Fibroblast of the conjunctiva (primary cell): ENCODE results near the gene SHCBP1L.

Experiments used
- DNase-seq: peaks from one replicate; pipeline ENCODE4 v3.0.0-alpha.2; 2010; ENCODE audit warnings: low read depth

SHCBP1L gene

GRCh38 chr1:182952677-182953444, at the start of gene SHCBP1L:
TSS of gene SHCBP1L (minus strand) at chr1:182953166. CDS start at chr1:182953133, 33 bp downstream.
- DNase-seq = no peak

- DNase-seq = no peak
Observed at GRCh38 chr1:183002267-183002666, 49.3 kb upstream of the SHCBP1L start.

- DNase-seq = no peak
Observed at GRCh38 chr1:183000167-183000962, 47.4 kb upstream of the SHCBP1L start.

- no peak for DNase-seq
Observed at GRCh38 chr1:182998482-182998881, 45.5 kb upstream of the SHCBP1L start.

- no peak for DNase-seq
Observed at GRCh38 chr1:182996816-182997215, 43.9 kb upstream of the SHCBP1L start.

GRCh38 chr1:182995894-182996293, 42.9 kb upstream of the SHCBP1L start:
- DNase-seq = no peak

GRCh38 chr1:182993746-182994145, 40.8 kb upstream of the SHCBP1L start:
- DNase-seq = no peak

GRCh38 chr1:182990413-182991144, 37.6 kb upstream of the SHCBP1L start:
- DNase-seq = no peak

- DNase-seq = no peak
Observed at GRCh38 chr1:182985876-182986275, 32.9 kb upstream of the SHCBP1L start.

GRCh38 chr1:182984621-182985020, 31.7 kb upstream of the SHCBP1L start:
- DNase-seq = no peak

GRCh38 chr1:182984138-182984537, 31.2 kb upstream of the SHCBP1L start:
- no peak for DNase-seq

- no peak for DNase-seq
Observed at GRCh38 chr1:182978151-182978853, 25.3 kb upstream of the SHCBP1L start.

GRCh38 chr1:182977480-182977879, 24.5 kb upstream of the SHCBP1L start:
- DNase-seq = no peak

- DNase-seq = no peak
Observed at GRCh38 chr1:182974506-182975191, 21.7 kb upstream of the SHCBP1L start.

- DNase-seq = no peak
Observed at GRCh38 chr1:182972829-182973228, 19.9 kb upstream of the SHCBP1L start.

- DNase-seq = no peak
Observed at GRCh38 chr1:182972231-182972630, 19.3 kb upstream of the SHCBP1L start.

GRCh38 chr1:182971219-182971618, 18.3 kb upstream of the SHCBP1L start:
- DNase-seq = no peak

- DNase-seq = no peak
Observed at GRCh38 chr1:182968836-182969734, 16.1 kb upstream of the SHCBP1L start.

- DNase-seq = no peak
Observed at GRCh38 chr1:182968151-182968741, 15.3 kb upstream of the SHCBP1L start.

- no peak for DNase-seq
Observed at GRCh38 chr1:182965861-182966260, 12.9 kb upstream of the SHCBP1L start.
